RWPE2 (cell line): ENCODE data around the gene FOCAD.
A peak's percentile ranks its signal among the peaks of the same experiment; 100 is the strongest.

Source experiments
- ATAC-seq: fragments of 200-7000 bp; cut with Tn5 transposase; 3 replicates; pipeline ENCODE4 v1.9.1; 2021; ENCODE audit warnings: low read depth
- DNase-seq: peaks from one replicate; pipeline ENCODE4 v3.0.0-alpha.2; 2020; ENCODE audit warnings: low spot score
- H3K27ac ChIP-seq: fragments of 450-650 bp; 2 replicates; pipeline ENCODE4 v1.5.1; 2017; ENCODE audit warnings: mild to moderate bottlenecking; ENCODE audit not compliant: poor library complexity, severe bottlenecking
- H3K27me3 ChIP-seq: fragments of 250-450 bp; sonication (Bioruptor Pico); 2 replicates; pipeline ENCODE4 v1.5.1; 2021; ENCODE audit warnings: mild to moderate bottlenecking, moderate library complexity; ENCODE audit not compliant: insufficient read depth, poor library complexity, severe bottlenecking
- H3K36me3 ChIP-seq: fragments of 250-450 bp; sonication (Bioruptor Pico); 2 replicates; pipeline ENCODE4 v1.5.1; 2020; ENCODE audit warnings: low read depth, mild to moderate bottlenecking, moderate library complexity
- H3K4me1 ChIP-seq: fragments of 250-450 bp; sonication (Bioruptor Pico); 2 replicates; pipeline ENCODE4 v1.5.1; 2021; ENCODE audit warnings: mild to moderate bottlenecking, moderate library complexity; ENCODE audit not compliant: insufficient read depth, poor library complexity, severe bottlenecking
- H3K4me3 ChIP-seq: fragments of 250-450 bp; sonication (Bioruptor Pico); 2 replicates; pipeline ENCODE4 v1.5.1; 2021; ENCODE audit warnings: mild to moderate bottlenecking, moderate library complexity; ENCODE audit not compliant: severe bottlenecking
- H3K9me3 ChIP-seq: fragments of 250-450 bp; sonication (Bioruptor Pico); 2 replicates; pipeline ENCODE4 v1.5.1; 2021; ENCODE audit warnings: mild to moderate bottlenecking, moderate library complexity; ENCODE audit not compliant: severe bottlenecking
- CTCF ChIP-seq: fragments of 450-650 bp; IDR thresholded peaks from one replicate; pipeline ENCODE4 v1.5.1; 2017; ENCODE audit warnings: mild to moderate bottlenecking, moderate library complexity; ENCODE audit not compliant: poor library complexity, severe bottlenecking

Gene FOCAD

DNA sequence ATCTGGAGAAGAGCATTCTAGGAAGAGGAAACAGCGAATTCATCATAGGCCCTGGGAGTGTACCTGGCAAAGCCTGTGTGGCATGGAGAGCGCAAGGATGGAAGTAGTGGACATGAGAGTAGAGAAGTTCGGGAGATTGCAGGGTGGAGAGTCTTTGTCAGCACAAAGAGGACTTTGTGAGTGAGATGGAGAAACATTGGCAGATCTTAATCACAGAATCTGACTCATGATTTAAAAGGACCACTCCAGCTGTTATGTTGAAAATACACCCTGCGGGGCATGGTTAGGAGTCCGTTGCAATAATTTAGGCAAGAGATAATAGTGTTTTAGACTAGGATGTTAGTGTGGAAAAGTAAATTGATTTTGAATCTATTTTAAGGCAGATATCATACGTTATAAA lies 230.5 kb downstream of the FOCAD start:
- ATAC-seq, result no peak
- no peak for TF ChIP-seq CTCF
- H3K4me1 ChIP-seq, result no peaks in the 10 kb centered on the region
- no peak overlapping the region for H3K4me3 ChIP-seq
- DNase-seq, result no peak
- H3K9me3 ChIP-seq, result no peaks in the 10 kb centered on the region
- H3K27ac ChIP-seq, result no peak overlapping the region
- peaks cover 14% of the 10 kb centered on the region for H3K36me3 ChIP-seq
- no peaks in the 10 kb centered on the region for H3K27me3 ChIP-seq

GRCh38 chr9:20921362-20921761 lies 237.3 kb downstream of the FOCAD start:
- ATAC-seq, result peak; percentile 100
- peaks cover 17% of the 10 kb centered on the region; the same call in 1 of the 2 replicates for H3K36me3 ChIP-seq
- no peak overlapping the region for H3K27ac ChIP-seq
- no peak for TF ChIP-seq CTCF
- H3K27me3 ChIP-seq, result no peaks in the 10 kb centered on the region
- no peaks in the 10 kb centered on the region for H3K9me3 ChIP-seq
- no peak overlapping the region for H3K4me3 ChIP-seq
- no peak for DNase-seq
- no peaks in the 10 kb centered on the region for H3K4me1 ChIP-seq

DNA sequence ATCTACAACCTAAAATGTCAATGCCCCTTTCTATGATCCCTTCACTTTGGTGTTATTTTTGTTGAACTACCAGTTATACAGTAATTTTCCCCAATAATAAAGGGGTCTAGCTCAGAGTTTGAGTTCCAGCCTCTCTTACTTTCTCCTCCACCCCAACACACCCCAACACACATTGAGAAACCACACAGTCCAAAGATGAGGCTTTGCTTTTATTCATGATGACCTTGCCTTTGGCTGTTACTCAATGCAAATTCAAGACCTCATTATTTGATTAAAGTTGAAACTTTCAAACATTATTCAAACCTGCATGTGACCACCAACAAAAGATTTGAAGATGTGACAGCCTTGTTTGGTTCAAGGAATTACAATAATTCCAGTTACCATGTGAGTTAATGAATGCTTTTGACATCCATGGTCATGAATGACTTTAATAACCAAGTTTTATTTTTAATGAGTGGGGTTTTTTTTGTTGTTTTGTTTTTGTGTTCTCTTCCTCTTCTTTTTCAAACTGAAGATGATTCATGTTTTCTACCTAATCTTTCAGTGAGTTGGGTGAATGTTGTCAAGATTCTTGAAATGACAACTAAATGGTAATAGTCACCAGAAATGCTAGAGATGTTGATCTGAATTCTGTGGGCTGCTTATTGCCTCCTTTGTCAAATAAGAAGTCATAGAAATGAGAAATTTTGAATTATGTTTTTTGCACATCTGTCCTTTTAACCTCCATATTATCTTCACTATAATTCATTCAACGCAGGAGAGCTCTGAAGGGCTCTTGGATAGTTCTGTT lies 241.4 kb downstream of the FOCAD start:
- Histone ChIP-seq H3K4me3 (no peak overlapping the region), H3K27me3 (no peaks in the 10 kb centered on the region), H3K9me3 (no peaks in the 10 kb centered on the region), H3K36me3 (peaks cover 7% of the 10 kb centered on the region), H3K27ac (no peak overlapping the region), H3K4me1 (no peaks in the 10 kb centered on the region)
- DNase-seq (no peak), ATAC-seq (no peak)
- no peak for TF ChIP-seq CTCF

DNA sequence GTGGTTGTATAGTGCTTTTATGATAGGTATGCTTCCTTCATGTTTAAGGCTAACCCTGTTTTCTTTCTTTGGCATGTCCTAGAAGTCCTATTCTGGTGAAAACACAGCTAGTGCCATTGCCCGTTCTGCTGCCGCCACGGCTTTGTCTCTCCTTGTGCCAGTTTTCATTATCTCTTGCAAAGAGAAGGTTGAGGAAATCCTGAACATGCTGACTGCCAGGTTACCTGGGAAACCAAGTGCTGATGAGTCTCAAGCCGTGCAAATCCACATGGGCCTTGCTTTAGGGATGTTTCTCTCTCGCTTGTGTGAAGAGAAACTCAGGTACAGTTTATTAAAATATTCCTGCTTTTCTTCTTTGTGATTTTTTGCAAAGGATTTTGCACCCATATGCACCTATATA lies 245.2 kb downstream of the FOCAD start:
- no peaks in the 10 kb centered on the region for H3K9me3 ChIP-seq
- no peak overlapping the region for H3K27ac ChIP-seq
- H3K4me3 ChIP-seq, result no peak overlapping the region
- ATAC-seq (no peak), DNase-seq (no peak)
- H3K36me3 ChIP-seq, result peaks cover 20% of the 10 kb centered on the region
- H3K27me3 ChIP-seq, result no peaks in the 10 kb centered on the region
- TF ChIP-seq CTCF, result no peak
- no peaks in the 10 kb centered on the region for H3K4me1 ChIP-seq

- Histone ChIP-seq H3K36me3 (peaks cover 22% of the 10 kb centered on the region), H3K4me1 (no peaks in the 10 kb centered on the region), H3K27ac (no peak overlapping the region), H3K9me3 (no peaks in the 10 kb centered on the region), H3K4me3 (no peak overlapping the region), H3K27me3 (no peaks in the 10 kb centered on the region)
- TF ChIP-seq CTCF, result no peak
- ATAC-seq (no peak), DNase-seq (no peak)
These were observed 246.8 kb downstream of the FOCAD start for GRCh38 chr9:20930836-20931235.
